B cell (primary cell): ENCODE measurements around the gene MAFG. TPM values are rescaled to one million over a fixed set of nuclear protein-coding genes. Genes with fewer than 3 reads are reported as not detected.

Experiments
- ATAC-seq: fragments of 200-7000 bp; cut with Tn5 transposase; one replicate; pipeline ENCODE4 v1.10.0; 2021; ENCODE audit warnings: low read depth, mild to moderate bottlenecking, moderate number of reproducible peaks, moderate library complexity
- CTCF ChIA-PET: fragments of 350-600 bp; sonication (Branson Sonifier 250); formaldehyde crosslinking; loops from one replicate; lab custom pipeline; 2021; ENCODE audit warnings: antibody characterized with exemption, inconsistent platforms; lab: Charles Lee
- POLR2A ChIA-PET: fragments of 350-600 bp; sonication (Branson Sonifier 250); formaldehyde crosslinking; loops from one replicate; lab custom pipeline; 2021; ENCODE audit warnings: antibody characterized with exemption; lab: Charles Lee
- DNase-seq: peaks from one replicate; pipeline ENCODE4 v3.0.0; 2013
- H2AFZ ChIP-seq: 2 replicates; pipeline ENCODE4 v1.6.1; 2012; ENCODE audit warnings: mild to moderate bottlenecking, low read depth, low read length; ENCODE audit not compliant: insufficient read depth, poor library complexity, severe bottlenecking
- H3K27ac ChIP-seq, 2 donors: 1 replicate in 1 of 2; 2 replicates in 1 of 2; pipeline ENCODE4 v1.5.1; 2012 to 2013; ENCODE audit warnings: low read length in 2 of 2, mild to moderate bottlenecking in 2 of 2, moderate library complexity in 1 of 2
- H3K27me3 ChIP-seq, 4 experiments: fragments of 200-600 bp in 1 of 4; sonication (generic) in 1 of 4; replicated peaks in 1 of 4; 1 replicate in 2 of 4; 2 replicates in 2 of 4; pipeline versions ENCODE4 v1.6.1 to v1.7.0; 2013 to 2016; ENCODE audit warnings: low read length in 3 of 4, mild to moderate bottlenecking in 2 of 4, mixed read lengths in 1 of 4, moderate library complexity in 1 of 4; ENCODE audit not compliant: insufficient read depth in 4 of 4, control insufficient read depth in 3 of 4; ENCODE audit errors: control extremely low read depth in 1 of 4
- H3K36me3 ChIP-seq, 2 experiments: replicated peaks in 1 of 2; 1 replicate in 1 of 2; 2 replicates in 1 of 2; pipeline versions ENCODE4 v1.6.1 to v1.7.1; 2013; ENCODE audit warnings: low read length in 1 of 2; ENCODE audit not compliant: insufficient read depth in 2 of 2, control insufficient read depth in 1 of 2; ENCODE audit errors: control extremely low read depth in 1 of 2, extremely low read depth in 1 of 2
- H3K4me1 ChIP-seq, 2 donors: fragments of 200-600 bp in 1 of 2; sonication (generic) in 1 of 2; 1 replicate in 1 of 2; 2 replicates in 1 of 2; pipeline versions ENCODE4 v1.5.1 to v1.6.1; 2013 to 2017; ENCODE audit warnings: low read length in 2 of 2; ENCODE audit not compliant: control insufficient read depth in 2 of 2, insufficient read depth in 2 of 2
- H3K4me2 ChIP-seq: replicated peaks from 2 replicates; pipeline ENCODE3; 2012; ENCODE audit warnings: mild to moderate bottlenecking, low read depth, low read length; ENCODE audit not compliant: poor library complexity, severe bottlenecking
- H3K4me3 ChIP-seq, 5 experiments: fragments of 200-600 bp in 1 of 5; sonication (generic) in 1 of 5; 1 replicate in 3 of 5; 2 replicates in 2 of 5; pipeline versions ENCODE4 v1.5.1 to v1.7.0; 2011 to 2016; ENCODE audit warnings: low read length in 4 of 5, mild to moderate bottlenecking in 4 of 5, low read depth in 2 of 5, control low read depth in 1 of 5, moderate library complexity in 1 of 5; ENCODE audit not compliant: insufficient read depth in 1 of 5; ENCODE audit errors: control extremely low read depth in 1 of 5, extremely low read depth in 1 of 5
- H3K79me2 ChIP-seq: fragments of 200-600 bp; sonication (generic); one replicate; pipeline ENCODE4 v1.6.0; 2016; ENCODE audit warnings: low read length; ENCODE audit not compliant: control insufficient read depth, insufficient read depth
- H3K9ac ChIP-seq: fragments of 200-600 bp; sonication (generic); 2 replicates; pipeline ENCODE4 v1.6.1; 2017; ENCODE audit warnings: mild to moderate bottlenecking, low read length, moderate library complexity
- H3K9me3 ChIP-seq, 3 donors: one replicate each; pipeline versions ENCODE4 v1.6.1 to v1.7.1; 2013; ENCODE audit warnings: low read length in 2 of 3; ENCODE audit not compliant: control insufficient read depth in 2 of 3, insufficient read depth in 1 of 3; ENCODE audit errors: control extremely low read depth in 1 of 3
- H4K20me1 ChIP-seq: 2 replicates; pipeline ENCODE4 v1.6.0; 2012; ENCODE audit warnings: mild to moderate bottlenecking, low read length; ENCODE audit not compliant: insufficient read depth, control insufficient read depth, poor library complexity, severe bottlenecking
- H3K27ac Mint-ChIP-seq: one replicate; pipeline ENCODE4 v1.8.0; 2021; ENCODE audit warnings: mixed read lengths
- H3K27me3 Mint-ChIP-seq: one replicate; pipeline ENCODE4 v1.8.0; 2021; ENCODE audit warnings: mixed read lengths
- H3K4me1 Mint-ChIP-seq: one replicate; pipeline ENCODE4 v1.8.0; 2021; ENCODE audit warnings: mixed read lengths
- H3K4me3 Mint-ChIP-seq: one replicate; pipeline ENCODE4 v1.8.0; 2021; ENCODE audit warnings: mixed read lengths
- H3K9me3 Mint-ChIP-seq: one replicate; pipeline ENCODE4 v1.8.0; 2022; ENCODE audit warnings: mixed read lengths; ENCODE audit not compliant: insufficient read depth
- EZH2 ChIP-seq: IDR thresholded peaks from 2 replicates; pipeline ENCODE4 v1.6.1; 2012; ENCODE audit warnings: borderline replicate concordance, low read depth, mild to moderate bottlenecking, moderate library complexity, low read length; ENCODE audit not compliant: insufficient read depth, poor library complexity, severe bottlenecking
- WGBS: methylation state at CpG from one replicate; pipeline ENCODE4 v1.1.5; 2013; ENCODE audit warnings: missing lambda C conversion rate; ENCODE audit not compliant: insufficient coverage; 5-methylcytosine and 5-hydroxymethylcytosine counted together
- intact Hi-C: fragments of 100-400 bp; cut with micrococcal nuclease; formaldehyde crosslinking; loops from one replicate; pipeline ENCODE4 v1.10.0; 2022
- polyA plus RNA-seq: library from polyadenylated mRNA; depleted of rRNA; stranded (reverse); fragments of >200 nt; gene quantifications from 2 replicates; pipeline ENCODE4 v1.2.3, GENCODE V29; 2012
- total RNA-seq, 2 donors: library from RNA; stranded (reverse); fragments of 120-200 nt in 1 of 2; gene quantifications; 1 replicate in 1 of 2; 2 replicates in 1 of 2; pipeline versions ENCODE4 v1.2.3 to v1.2.4, GENCODE V29; 2013 to 2022
- TF ChIP-seq, protein P1 (sequence below): fragments of 200-600 bp; IDR thresholded peaks from one replicate; pipeline ENCODE4 v1.8.0; 2022; ENCODE audit warnings: antibody characterized with exemption, mild to moderate bottlenecking

The MAFG gene
- total and polyA plus RNA-seq, 2 donors (not counting 1 experiment from before 2014, with no cell fraction given): 11.4 to 27.9 TPM

DNA sequence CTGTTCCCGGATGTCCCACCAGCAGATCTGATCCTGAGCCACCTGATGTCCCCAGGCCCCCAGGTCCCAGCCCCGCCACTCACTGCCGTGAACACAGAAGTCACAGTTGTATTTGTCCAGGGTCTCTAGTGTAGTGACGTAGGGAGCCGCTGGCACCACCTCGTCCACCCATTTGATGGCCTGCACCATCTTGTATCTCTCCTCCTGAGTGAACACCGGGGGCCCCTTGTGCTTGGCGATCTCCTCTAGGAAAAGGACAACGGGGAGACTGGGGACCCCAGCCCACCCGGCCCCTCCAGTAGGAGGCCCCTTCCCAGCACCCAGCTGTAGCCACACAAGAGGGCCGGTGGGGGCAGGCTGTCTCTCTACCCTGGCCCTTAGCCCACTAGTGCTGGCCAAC, 18.7 kb downstream of the MAFG start:
- H3K9me3 ChIP-seq: peaks cover 0 to 3% (median 0%) of the 10 kb centered on the region in 3 donors
- no peaks in the 10 kb centered on the region for H3K9me3 Mint-ChIP-seq
- TF ChIP-seq, protein P1, sequence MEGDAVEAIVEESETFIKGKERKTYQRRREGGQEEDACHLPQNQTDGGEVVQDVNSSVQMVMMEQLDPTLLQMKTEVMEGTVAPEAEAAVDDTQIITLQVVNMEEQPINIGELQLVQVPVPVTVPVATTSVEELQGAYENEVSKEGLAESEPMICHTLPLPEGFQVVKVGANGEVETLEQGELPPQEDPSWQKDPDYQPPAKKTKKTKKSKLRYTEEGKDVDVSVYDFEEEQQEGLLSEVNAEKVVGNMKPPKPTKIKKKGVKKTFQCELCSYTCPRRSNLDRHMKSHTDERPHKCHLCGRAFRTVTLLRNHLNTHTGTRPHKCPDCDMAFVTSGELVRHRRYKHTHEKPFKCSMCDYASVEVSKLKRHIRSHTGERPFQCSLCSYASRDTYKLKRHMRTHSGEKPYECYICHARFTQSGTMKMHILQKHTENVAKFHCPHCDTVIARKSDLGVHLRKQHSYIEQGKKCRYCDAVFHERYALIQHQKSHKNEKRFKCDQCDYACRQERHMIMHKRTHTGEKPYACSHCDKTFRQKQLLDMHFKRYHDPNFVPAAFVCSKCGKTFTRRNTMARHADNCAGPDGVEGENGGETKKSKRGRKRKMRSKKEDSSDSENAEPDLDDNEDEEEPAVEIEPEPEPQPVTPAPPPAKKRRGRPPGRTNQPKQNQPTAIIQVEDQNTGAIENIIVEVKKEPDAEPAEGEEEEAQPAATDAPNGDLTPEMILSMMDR: no peak
- TF ChIP-seq EZH2: no peak
- no peak overlapping the region for H2AFZ ChIP-seq
- no peaks in the 10 kb centered on the region for H3K27me3 Mint-ChIP-seq
- H3K4me1 ChIP-seq: peaks cover 10 to 14% of the 10 kb centered on the region in 2 donors
- DNase-seq (no peak), ATAC-seq (no peak)
- H3K9ac ChIP-seq: no peak overlapping the region
- H3K27ac Mint-ChIP-seq: no peak overlapping the region
- H3K79me2 ChIP-seq: peaks cover 24% of the 10 kb centered on the region
- no peak overlapping the region for H3K27ac ChIP-seq
- ChIA-PET POLR2A (no interaction called here), CTCF (no interaction called here)
- no peak overlapping the region for H3K4me3 ChIP-seq
- H3K4me3 Mint-ChIP-seq: no peak overlapping the region
- no peaks in the 10 kb centered on the region for H3K27me3 ChIP-seq
- peaks cover 36% of the 10 kb centered on the region for H4K20me1 ChIP-seq
- H3K4me2 ChIP-seq: no peak overlapping the region
- H3K4me1 Mint-ChIP-seq: peaks cover 10% of the 10 kb centered on the region
- intact Hi-C loops: no loop called here
- H3K36me3 ChIP-seq: peaks cover 0 to 35% of the 10 kb centered on the region in 2 experiments
- WGBS: 97% methylated on average over 11 of the region's 11 CpGs

DNA sequence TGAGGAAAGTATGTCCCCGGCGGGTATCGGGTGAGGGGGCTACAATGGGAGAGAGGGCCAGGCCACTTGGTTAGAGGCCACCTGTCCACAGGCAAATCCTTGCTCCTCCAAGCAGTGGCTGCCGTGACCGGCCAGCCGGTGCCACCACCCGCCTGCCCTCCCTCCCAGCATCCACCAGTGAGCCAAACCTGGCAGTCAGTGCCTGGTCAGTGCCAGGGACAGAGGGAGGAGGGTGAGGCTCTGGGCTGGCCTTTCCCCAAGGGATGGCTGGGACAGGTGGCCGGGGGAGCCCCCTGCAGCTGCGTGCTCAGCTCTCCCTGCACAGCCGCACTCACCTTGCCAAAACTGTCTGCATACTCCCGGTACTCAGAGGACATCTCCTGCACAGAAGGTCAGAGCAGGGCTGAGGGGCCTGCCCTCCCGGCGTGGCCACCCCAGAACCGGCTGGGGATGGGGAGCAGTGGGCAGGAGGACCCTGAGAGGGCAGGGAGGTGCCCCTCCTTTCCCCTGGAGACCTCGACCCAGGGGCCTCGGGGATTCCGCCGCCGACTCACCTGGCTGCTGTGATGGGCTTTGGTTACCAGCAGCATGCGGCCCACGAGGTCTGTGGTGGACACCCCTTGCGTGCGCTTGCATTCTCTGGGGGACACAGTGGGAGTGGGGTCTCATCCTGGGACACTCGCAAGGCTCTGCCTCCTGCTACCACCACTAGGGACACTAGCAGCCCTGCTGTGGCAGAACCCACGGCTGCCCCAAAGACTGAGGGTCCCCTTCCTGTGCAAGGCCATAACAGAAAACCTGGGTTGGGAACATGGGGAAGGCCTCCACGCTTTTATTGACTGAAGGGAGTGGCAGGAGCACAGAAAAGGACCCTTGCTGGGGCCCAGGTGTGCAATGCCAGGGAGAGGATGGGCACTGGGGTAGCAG, 20.1 kb downstream of the MAFG start:
- Histone ChIP-seq H3K4me2 (no peak overlapping the region), H3K36me3 (peaks cover 0 to 23% of the 10 kb centered on the region in 2 experiments), H2AFZ (no peak overlapping the region), H3K4me1 (peaks cover 14% of the 10 kb centered on the region in 2 donors), H3K9me3 (peaks cover 0 to 3% (median 0%) of the 10 kb centered on the region in 3 donors), H3K27ac (no peak overlapping the region), H3K27me3 (peaks cover 0 to 6% (median 2%) of the 10 kb centered on the region in 4 experiments), H3K9ac (no peak overlapping the region), H3K79me2 (peaks cover 24% of the 10 kb centered on the region), H4K20me1 (peaks cover 30% of the 10 kb centered on the region), H3K4me3 (no peak overlapping the region)
- Mint-ChIP-seq H3K27me3 (no peaks in the 10 kb centered on the region), H3K4me3 (no peak overlapping the region), H3K4me1 (peaks cover 10% of the 10 kb centered on the region), H3K9me3 (no peaks in the 10 kb centered on the region), H3K27ac (no peak overlapping the region)
- ATAC-seq: no peak
- WGBS: 98% methylated on average over 19 of the region's 26 CpGs
- POLR2A ChIA-PET: interaction anchor here (0.7 kb wide), 1 partner anchor 11 kb away, joined by 5 read pairs; no protein-coding TSS in a partner anchor
- no peak for DNase-seq
- intact Hi-C loops: no loop called here
- CTCF ChIA-PET: no interaction called here
- TF ChIP-seq EZH2: no peak
- TF ChIP-seq, protein P1: no peak
